Activated CD4-positive, alpha-beta T cell treated with anti-CD3 and anti-CD28 coated beads, Interleukin-2, amount 50 U/mL, for 48 hours (primary cell): ENCODE data around the gene CFAP299.
"Not testable (repeated sequence)": the region's sequence is repeated elsewhere in the genome, so short reads cannot be mapped to it uniquely, and the experiment has no call there.

Experiments
- DNase-seq, 2 experiments: peaks; one replicate each; pipeline ENCODE4 v3.0.0-alpha.2; 2020

CFAP299 gene

GRCh38 chr4:80393246-80393969 lies 57.9 kb downstream of the CFAP299 start:
- peak in 1 of 2 experiments; percentile 14 for DNase-seq

GRCh38 chr4:80393970-80394250 lies 58.4 kb downstream of the CFAP299 start:
- no peak for DNase-seq

GRCh38 chr4:80407246-80407645 lies 71.7 kb downstream of the CFAP299 start:
- DNase-seq = no peak

- DNase-seq = no peak
These were observed 74.3 kb downstream of the CFAP299 start for GRCh38 chr4:80409809-80410208.

- DNase-seq = no peak
These were observed 76.8 kb downstream of the CFAP299 start for GRCh38 chr4:80412322-80412721.

GRCh38 chr4:80413086-80413485 lies 77.6 kb downstream of the CFAP299 start:
- DNase-seq = no peak

- DNase-seq = no peak
These were observed 81.5 kb downstream of the CFAP299 start for GRCh38 chr4:80417019-80417418.

GRCh38 chr4:80419946-80420345 lies 84.4 kb downstream of the CFAP299 start:
- no peak for DNase-seq

GRCh38 chr4:80420638-80421037 lies 85.1 kb downstream of the CFAP299 start:
- no peak for DNase-seq

GRCh38 chr4:80422727-80423404 lies 87.3 kb downstream of the CFAP299 start:
- no peak for DNase-seq

GRCh38 chr4:80423553-80424224 lies 88.2 kb downstream of the CFAP299 start:
- no peak for DNase-seq

GRCh38 chr4:80424225-80424581 lies 88.7 kb downstream of the CFAP299 start:
- no peak for DNase-seq

- no peak for DNase-seq
These were observed 89.9 kb downstream of the CFAP299 start for GRCh38 chr4:80425124-80426100.

- no peak for DNase-seq
These were observed 95.9 kb downstream of the CFAP299 start for GRCh38 chr4:80431203-80431965.

GRCh38 chr4:80434238-80434637 lies 98.7 kb downstream of the CFAP299 start:
- DNase-seq = no peak

GRCh38 chr4:80438016-80438415 lies 102.5 kb downstream of the CFAP299 start:
- DNase-seq = no peak

- not testable (repeated sequence) for DNase-seq
These were observed 103.9 kb downstream of the CFAP299 start for GRCh38 chr4:80439294-80440061.

GRCh38 chr4:80446248-80446647 lies 110.7 kb downstream of the CFAP299 start:
- no peak for DNase-seq

GRCh38 chr4:80446664-80447063 lies 111.1 kb downstream of the CFAP299 start:
- no peak for DNase-seq

GRCh38 chr4:80447493-80447892 lies 112.0 kb downstream of the CFAP299 start:
- DNase-seq = no peak

GRCh38 chr4:80448056-80448455 lies 112.5 kb downstream of the CFAP299 start:
- no peak for DNase-seq
